Dendritic cell treated with granulocyte-macrophage colony-stimulating factor and Interleukin-4, amounts not matched to agents 40 ng/mL and 50 ng/mL, for 4 days (primary cell): ENCODE data around the gene SHC3.

Source experiments
- H3K27ac Mint-ChIP-seq: one replicate; pipeline ENCODE4 v1.8.0; 2022; ENCODE audit warnings: mild to moderate bottlenecking, mixed read lengths
- H3K27me3 Mint-ChIP-seq: one replicate; pipeline ENCODE4 v1.8.0; 2022; ENCODE audit warnings: mild to moderate bottlenecking, mixed read lengths
- H3K36me3 Mint-ChIP-seq: one replicate; pipeline ENCODE4 v1.8.0; 2022; ENCODE audit warnings: low read depth, mixed read lengths
- H3K4me1 Mint-ChIP-seq: one replicate; pipeline ENCODE4 v1.8.0; 2022; ENCODE audit warnings: low read depth, mixed read lengths
- H3K4me3 Mint-ChIP-seq: one replicate; pipeline ENCODE4 v1.8.0; 2022; ENCODE audit warnings: mild to moderate bottlenecking, moderate library complexity, mixed read lengths
- H3K9me3 Mint-ChIP-seq: one replicate; pipeline ENCODE4 v1.8.0; 2022; ENCODE audit warnings: mixed read lengths
- intact Hi-C: fragments of 100-400 bp; cut with micrococcal nuclease; formaldehyde crosslinking; loops from one replicate; pipeline ENCODE4 v1.15.0; 2022

SHC3 gene

DNA sequence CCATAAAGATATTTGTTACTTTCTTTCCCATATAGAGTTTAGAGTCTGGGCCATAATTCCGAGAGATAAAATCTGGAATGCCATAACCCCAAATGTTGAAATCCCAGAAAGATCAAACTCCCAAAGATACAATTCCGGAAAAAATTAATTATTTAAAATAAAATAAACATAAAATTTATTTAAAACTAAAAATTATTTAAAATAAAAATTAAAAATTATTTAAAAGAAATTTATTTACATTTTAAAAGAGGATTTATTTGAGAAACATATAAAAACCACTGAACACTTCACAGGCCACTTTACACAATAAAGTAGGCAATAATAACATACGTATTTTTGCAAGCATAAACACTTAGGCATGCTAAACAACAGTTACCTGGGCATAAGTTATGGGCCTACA, 57.9 kb downstream of the SHC3 start:
- H3K4me1 Mint-ChIP-seq = no peaks in the 10 kb centered on the region
- H3K4me3 Mint-ChIP-seq = no peak overlapping the region
- H3K36me3 Mint-ChIP-seq = no peaks in the 10 kb centered on the region
- peaks cover 7% of the 10 kb centered on the region for H3K27me3 Mint-ChIP-seq
- no peak overlapping the region for H3K27ac Mint-ChIP-seq
- intact Hi-C loops = no loop called here
- no peaks in the 10 kb centered on the region for H3K9me3 Mint-ChIP-seq

DNA sequence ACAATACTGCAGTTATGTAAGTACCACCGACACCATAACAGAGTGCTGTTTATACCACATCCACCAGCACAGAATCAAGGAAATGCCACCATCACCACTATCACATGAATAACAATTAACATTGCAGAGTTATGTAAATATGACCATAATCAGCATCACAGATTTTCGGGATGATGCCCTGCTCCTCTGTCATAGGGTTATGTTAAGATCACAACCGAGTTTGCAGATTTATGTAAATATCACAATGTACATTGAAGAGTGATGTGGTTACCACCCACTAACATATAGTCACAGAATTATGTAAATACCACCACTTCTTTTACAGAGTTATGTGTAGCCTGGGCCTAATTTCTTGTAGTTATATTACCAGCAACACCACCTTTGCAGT, 61.8 kb downstream of the SHC3 start:
- Mint-ChIP-seq H3K9me3 (no peaks in the 10 kb centered on the region), H3K36me3 (no peaks in the 10 kb centered on the region), H3K27me3 (peaks cover 10% of the 10 kb centered on the region), H3K27ac (no peak overlapping the region), H3K4me1 (no peaks in the 10 kb centered on the region), H3K4me3 (no peak overlapping the region)
- intact Hi-C loops = no loop called here

DNA sequence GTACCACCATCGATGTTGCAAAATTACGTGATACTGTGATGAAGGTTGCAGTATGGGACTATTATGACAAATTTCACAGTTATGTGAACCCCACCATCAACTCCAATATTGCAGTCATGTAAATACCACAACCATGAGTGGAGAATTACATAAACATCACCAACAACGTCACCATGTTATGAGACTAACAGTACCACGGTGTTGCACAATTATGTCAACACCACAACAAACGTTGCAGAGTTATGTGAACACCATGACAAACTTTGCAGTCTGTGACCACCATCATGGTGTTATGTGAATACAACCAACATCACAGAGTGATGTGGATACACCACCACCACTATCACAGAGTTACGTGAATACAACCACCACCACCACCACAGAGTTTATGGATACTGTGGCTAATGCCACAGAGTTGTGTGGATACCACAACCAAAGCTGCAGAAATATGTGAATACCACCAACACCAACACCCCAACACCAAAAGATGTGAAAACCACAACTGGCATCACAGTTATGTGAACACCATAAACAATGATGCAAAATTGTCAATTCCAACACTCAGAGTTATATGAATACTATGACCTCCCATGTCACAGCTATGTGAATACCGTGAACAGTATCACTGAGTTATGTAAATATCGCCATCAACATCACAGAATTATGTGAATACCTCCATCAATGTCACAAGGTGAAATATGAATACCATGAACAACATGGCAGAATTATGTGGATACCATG, 62.4 kb downstream of the SHC3 start:
- H3K27ac Mint-ChIP-seq = no peak overlapping the region
- H3K9me3 Mint-ChIP-seq = no peaks in the 10 kb centered on the region
- intact Hi-C loops = no loop called here
- no peak overlapping the region for H3K4me3 Mint-ChIP-seq
- peaks cover 10% of the 10 kb centered on the region for H3K27me3 Mint-ChIP-seq
- no peaks in the 10 kb centered on the region for H3K36me3 Mint-ChIP-seq
- no peaks in the 10 kb centered on the region for H3K4me1 Mint-ChIP-seq

DNA sequence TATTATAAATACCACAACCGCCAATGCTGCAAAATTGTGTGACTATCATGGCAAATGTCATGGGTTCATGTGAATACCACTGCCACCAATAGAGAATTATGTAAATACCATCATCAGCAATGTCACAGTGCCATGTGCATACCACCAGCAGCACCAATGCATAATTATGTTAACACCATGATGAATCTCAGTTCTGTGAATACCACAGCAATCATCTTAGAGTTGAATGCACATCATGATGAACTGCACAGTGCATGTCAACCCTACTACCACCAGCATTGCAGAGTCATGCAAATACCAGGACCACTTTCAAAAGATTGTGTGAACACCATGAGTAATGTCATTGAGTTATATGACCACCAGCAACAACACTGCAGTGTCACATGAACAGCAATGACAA, 63.2 kb downstream of the SHC3 start:
- Mint-ChIP-seq H3K4me1 (no peaks in the 10 kb centered on the region), H3K36me3 (no peaks in the 10 kb centered on the region), H3K4me3 (no peak overlapping the region), H3K9me3 (no peaks in the 10 kb centered on the region), H3K27me3 (peaks cover 15% of the 10 kb centered on the region), H3K27ac (no peak overlapping the region)
- intact Hi-C loops = no loop called here

DNA sequence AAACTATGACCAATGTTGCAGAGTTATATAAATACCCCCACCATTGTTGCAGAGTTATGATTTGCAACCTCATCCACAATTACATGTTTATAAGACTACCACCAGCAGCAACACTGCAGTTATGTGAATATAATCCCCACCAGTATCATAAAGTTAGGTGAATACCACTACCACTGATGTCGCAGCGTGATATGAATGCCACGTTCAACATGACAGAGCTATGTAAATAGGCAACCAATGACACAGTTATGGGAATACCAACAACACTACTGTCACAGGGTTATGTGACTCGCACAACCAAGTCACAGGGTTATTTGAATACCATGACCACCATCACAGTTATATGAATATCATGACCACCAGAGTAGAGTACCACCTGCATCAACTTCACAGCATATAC, 63.9 kb downstream of the SHC3 start:
- Mint-ChIP-seq H3K9me3 (no peaks in the 10 kb centered on the region), H3K36me3 (no peaks in the 10 kb centered on the region), H3K4me3 (no peak overlapping the region), H3K27me3 (peaks cover 15% of the 10 kb centered on the region), H3K4me1 (no peaks in the 10 kb centered on the region), H3K27ac (no peak overlapping the region)
- intact Hi-C loops = no loop called here

DNA sequence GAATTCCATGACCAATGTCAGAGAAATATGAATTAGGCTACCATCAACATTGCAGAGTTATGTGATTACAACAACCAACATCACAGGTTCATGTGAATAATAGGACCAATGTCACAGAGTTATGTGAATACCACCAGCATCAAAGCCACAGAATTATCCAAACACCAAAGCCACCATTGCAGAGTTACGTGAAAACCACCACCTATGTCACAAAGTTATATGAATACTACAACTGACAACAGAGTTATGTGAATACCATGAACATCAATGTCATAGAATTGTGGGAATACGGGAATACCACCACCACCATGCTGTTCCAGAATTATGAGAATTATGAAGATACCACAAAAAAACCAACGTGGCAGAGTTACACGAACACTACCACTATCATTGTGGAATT, 64.8 kb downstream of the SHC3 start:
- Mint-ChIP-seq H3K4me1 (no peaks in the 10 kb centered on the region), H3K27ac (no peak overlapping the region), H3K27me3 (peaks cover 17% of the 10 kb centered on the region), H3K36me3 (no peaks in the 10 kb centered on the region), H3K9me3 (no peaks in the 10 kb centered on the region), H3K4me3 (no peak overlapping the region)
- intact Hi-C loops = no loop called here

DNA sequence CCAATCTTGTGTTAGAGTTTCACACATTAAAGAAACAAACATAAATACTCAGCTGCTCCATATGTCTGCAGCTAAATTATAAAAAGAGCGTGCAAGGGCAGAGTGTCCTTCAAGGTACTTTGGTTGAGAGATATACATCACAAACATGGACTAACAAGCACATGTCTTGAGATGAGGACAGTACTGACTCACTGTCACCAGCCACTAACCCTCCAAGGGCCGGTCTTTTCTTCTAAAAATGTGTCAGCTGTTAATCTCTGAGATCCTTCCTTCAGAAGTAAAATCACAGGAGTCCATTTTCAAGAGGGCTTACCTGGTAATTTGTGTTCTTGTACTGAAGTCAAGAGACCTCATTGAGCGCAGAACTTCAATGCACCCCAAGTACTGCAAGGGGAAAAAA, 66.4 kb downstream of the SHC3 start:
- no peaks in the 10 kb centered on the region for H3K36me3 Mint-ChIP-seq
- no peaks in the 10 kb centered on the region for H3K9me3 Mint-ChIP-seq
- no peak overlapping the region for H3K27ac Mint-ChIP-seq
- H3K4me1 Mint-ChIP-seq = no peaks in the 10 kb centered on the region
- H3K27me3 Mint-ChIP-seq = peaks cover 13% of the 10 kb centered on the region
- intact Hi-C loops = no loop called here
- H3K4me3 Mint-ChIP-seq = no peak overlapping the region

DNA sequence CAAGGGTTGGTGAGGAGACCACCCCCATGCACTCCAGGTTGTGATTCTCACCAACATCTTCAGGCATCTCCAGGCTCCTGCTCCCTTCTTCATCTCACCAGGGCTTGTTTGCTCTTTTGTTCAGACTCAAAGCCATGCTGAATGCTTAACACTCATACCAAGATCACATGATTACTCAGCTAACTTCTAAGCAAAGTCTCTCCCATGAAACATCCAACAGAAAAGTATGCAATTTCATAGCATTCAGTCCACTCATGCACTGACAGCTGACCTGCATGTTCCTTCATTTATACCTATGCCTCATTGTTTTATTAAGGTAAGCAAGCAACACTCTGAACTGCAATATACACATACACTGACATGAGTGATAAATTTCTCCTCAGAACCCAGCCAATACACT, 69.0 kb downstream of the SHC3 start:
- no peaks in the 10 kb centered on the region for H3K9me3 Mint-ChIP-seq

DNA sequence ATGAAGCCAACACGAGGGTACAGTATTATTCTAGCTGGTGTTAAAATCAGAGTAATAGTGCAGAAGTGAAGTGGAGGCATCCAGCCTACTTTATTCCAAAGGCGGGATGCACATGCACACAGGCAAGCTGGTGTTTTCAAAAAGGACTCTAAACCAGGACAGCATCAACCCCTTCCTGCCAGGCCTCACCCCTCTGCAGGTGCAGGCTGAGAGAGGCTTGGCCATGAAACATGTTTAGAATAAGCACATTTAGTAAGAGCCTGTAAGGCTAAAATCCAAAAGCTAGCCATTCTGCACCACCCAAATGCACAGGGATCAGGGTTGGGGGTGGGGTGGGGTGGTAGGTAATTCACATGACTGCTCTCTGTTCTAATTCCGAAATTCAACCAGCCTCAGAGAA, 71.2 kb downstream of the SHC3 start:
- no peak overlapping the region for H3K4me3 Mint-ChIP-seq
- no peaks in the 10 kb centered on the region for H3K36me3 Mint-ChIP-seq
- no peak overlapping the region for H3K27ac Mint-ChIP-seq
- H3K27me3 Mint-ChIP-seq = peaks cover 22% of the 10 kb centered on the region
- intact Hi-C loops = no loop called here
- no peaks in the 10 kb centered on the region for H3K9me3 Mint-ChIP-seq
- no peaks in the 10 kb centered on the region for H3K4me1 Mint-ChIP-seq

More for the DNA sequence above, 69.0 kb downstream of the SHC3 start:
- intact Hi-C loops = no loop called here
- Mint-ChIP-seq H3K4me1 (no peaks in the 10 kb centered on the region), H3K36me3 (no peaks in the 10 kb centered on the region), H3K4me3 (no peak overlapping the region), H3K27ac (no peak overlapping the region), H3K27me3 (peaks cover 15% of the 10 kb centered on the region)

DNA sequence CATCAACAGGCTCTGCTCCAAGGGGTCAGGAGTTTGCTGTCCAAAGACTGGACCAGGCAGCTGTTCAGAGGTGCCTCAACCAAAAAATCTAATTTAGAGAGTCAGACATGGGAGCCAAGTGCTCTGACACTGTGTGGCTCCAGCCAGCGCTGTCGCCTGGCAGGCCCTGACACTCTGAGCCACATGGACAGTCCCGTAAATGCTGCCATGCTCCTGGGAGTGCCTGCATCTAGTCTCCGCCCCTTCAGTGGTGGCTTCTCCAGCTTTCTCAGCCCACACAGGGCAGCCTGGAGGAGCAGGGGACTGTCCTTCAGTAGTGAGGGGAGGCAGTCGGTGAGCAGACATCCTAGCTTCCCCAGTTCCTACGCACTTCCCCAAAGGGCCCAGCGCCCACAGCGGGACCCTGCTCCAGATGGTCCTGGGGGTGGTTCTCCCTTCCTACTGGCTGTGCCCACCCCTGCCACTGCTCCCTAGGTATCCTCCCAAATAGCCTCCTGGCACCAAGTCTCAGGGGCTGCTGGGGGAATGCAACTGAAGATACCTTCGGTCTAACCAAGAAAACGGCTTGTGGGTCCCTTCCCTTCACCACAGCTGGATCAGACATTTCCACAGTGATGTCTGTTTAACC, 72.3 kb downstream of the SHC3 start:
- H3K27ac Mint-ChIP-seq = no peak overlapping the region

DNA sequence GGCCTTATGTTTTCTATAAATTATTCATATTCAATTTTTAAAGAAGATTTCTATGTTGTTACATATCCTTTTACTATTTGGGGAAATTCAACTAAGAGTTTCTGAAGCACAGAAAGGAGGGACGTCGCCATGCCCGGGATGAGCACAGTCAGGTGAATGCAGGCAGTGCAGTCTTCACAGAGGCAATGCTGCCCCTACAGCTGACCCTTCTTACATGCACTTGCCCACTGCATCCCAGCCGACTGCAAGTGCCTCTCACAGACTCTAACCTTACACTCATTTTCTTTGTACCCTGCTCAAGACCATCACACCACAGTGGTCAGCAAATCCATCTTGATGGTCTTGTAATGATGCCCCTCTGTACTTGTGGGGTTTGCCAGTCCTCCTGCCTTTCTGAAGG, 73.8 kb downstream of the SHC3 start:
- Mint-ChIP-seq H3K4me1 (no peaks in the 10 kb centered on the region), H3K36me3 (no peaks in the 10 kb centered on the region), H3K27me3 (peaks cover 14% of the 10 kb centered on the region), H3K9me3 (no peaks in the 10 kb centered on the region), H3K27ac (no peak overlapping the region), H3K4me3 (no peak overlapping the region)
- intact Hi-C loops = no loop called here

More for the DNA sequence above, 72.3 kb downstream of the SHC3 start:
- no peak overlapping the region for H3K4me3 Mint-ChIP-seq
- no peaks in the 10 kb centered on the region for H3K4me1 Mint-ChIP-seq
- intact Hi-C loops = no loop called here
- no peaks in the 10 kb centered on the region for H3K9me3 Mint-ChIP-seq
- no peaks in the 10 kb centered on the region for H3K36me3 Mint-ChIP-seq
- peaks cover 19% of the 10 kb centered on the region for H3K27me3 Mint-ChIP-seq

DNA sequence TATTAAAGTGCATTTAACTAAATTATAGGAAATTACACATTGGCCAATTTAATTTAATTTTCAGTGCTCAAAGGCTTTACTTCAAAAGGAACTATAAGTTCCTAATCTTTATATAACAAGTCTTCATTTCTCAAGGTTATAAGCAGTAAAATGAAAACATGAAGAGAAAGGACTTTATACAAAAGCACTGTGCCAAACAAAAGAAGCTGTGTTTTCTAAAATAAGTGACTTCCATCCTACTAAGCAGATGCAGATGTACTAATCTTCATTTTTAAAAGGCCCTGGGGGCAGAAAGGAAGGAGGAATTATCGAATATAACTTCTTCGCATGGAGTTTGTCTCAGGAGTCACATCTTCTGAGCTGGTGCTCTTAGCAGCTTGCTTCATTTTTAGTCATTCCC, 81.4 kb downstream of the SHC3 start:
- Mint-ChIP-seq H3K4me3 (no peak overlapping the region), H3K36me3 (no peaks in the 10 kb centered on the region), H3K27me3 (peaks cover 13% of the 10 kb centered on the region), H3K27ac (no peak overlapping the region), H3K4me1 (peaks cover 19% of the 10 kb centered on the region), H3K9me3 (no peaks in the 10 kb centered on the region)
- intact Hi-C loops = no loop called here

DNA sequence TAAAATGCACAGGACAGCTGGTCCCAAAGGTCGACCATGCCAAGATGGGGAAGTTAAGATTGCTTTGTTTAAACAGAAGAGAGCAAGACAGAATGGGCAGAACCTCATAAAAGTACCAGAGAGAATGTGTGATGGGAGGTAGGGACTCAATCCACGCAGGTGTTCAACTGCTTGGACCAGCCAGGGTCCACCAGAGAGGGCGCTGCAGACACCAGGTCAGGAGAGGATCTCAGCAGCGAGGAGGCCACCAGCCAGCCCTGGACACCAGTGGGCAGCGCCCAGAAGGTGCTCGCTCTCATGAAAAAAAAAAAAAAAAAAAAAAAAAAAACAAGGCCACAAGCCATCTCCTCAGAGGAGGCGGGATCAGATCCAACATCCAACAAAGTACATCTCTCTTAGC, 81.8 kb downstream of the SHC3 start:
- H3K9me3 Mint-ChIP-seq = no peaks in the 10 kb centered on the region
- no peaks in the 10 kb centered on the region for H3K36me3 Mint-ChIP-seq
- no peak overlapping the region for H3K4me3 Mint-ChIP-seq
- H3K27me3 Mint-ChIP-seq = peaks cover 13% of the 10 kb centered on the region
- no peak overlapping the region for H3K27ac Mint-ChIP-seq
- intact Hi-C loops = no loop called here
- peaks cover 19% of the 10 kb centered on the region for H3K4me1 Mint-ChIP-seq

DNA sequence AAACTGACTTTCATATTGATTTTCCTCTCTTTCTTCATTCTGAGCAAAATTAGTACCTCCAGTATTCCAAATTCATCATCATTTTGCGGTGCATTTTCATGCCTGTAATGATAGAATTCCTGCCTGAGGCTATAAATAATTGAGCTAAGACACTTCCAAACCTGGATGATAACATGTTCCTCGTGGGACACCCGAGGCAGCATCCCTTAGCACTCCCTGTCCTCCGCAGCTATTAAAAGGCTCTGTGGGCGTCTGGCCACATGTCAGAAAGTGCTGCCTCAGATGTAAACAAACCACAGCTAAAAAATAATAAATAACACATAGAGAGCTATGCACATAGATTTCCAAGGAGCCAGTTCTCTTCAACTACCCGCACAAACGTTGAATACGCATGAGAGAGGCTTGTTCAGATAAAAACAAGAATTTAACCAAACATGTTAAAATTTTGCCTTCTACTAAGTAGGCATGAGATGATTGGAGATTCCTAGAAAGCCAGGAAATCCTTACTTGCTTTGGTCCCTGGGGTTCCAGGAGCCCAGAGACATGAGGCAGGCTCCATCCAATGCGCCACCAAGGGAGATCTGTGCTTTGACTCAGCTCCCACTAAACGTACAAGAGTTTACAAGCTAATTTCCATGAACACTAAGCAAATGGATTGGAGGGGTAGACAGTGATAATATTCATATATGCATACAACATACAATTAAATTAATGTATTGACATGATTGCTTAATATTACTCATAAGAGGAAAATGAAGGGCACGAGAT, 82.7 kb downstream of the SHC3 start:
- peaks cover 13% of the 10 kb centered on the region for H3K27me3 Mint-ChIP-seq
- no peak overlapping the region for H3K27ac Mint-ChIP-seq
- intact Hi-C loops = no loop called here
- H3K9me3 Mint-ChIP-seq = no peaks in the 10 kb centered on the region
- H3K36me3 Mint-ChIP-seq = no peaks in the 10 kb centered on the region
- H3K4me3 Mint-ChIP-seq = no peak overlapping the region
- H3K4me1 Mint-ChIP-seq = peaks cover 19% of the 10 kb centered on the region
